ENCODE measurements around the gene BABAM2.
"Not testable (repeated sequence)": the region's sequence is repeated elsewhere in the genome, so short reads cannot be mapped to it uniquely, and the experiment has no call there.

Gene BABAM2

DNA sequence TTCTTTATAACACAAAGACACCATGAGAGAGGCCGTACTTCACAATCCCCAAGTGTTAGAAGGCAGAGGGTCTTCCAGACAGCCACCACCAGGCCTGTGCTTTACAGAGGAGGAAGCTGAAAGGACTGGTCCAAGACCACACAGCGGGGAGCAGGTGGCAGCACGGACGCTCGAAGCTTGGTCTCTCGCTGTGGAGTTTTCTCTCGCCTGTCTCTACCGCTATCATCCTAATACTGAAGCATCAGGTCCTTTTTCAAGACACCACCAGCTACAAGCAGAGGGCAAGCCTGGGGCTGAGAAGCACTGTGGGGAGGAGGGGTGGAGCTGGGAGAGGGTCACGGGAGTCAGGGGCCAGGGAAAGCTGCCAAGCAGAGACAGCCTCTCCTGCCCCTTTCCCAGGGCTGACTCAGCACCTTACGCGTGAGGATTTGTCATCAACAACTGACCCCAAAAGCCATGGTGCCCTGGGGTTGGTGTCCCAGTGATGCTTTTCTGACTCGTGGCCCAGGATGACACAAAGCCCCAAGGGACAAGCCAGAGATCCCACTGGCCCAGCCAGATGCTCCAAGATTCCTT lies 470.3 kb downstream of the BABAM2 start:
- DNase-seq (ENCODE audit: low spot score) = no peak

DNA sequence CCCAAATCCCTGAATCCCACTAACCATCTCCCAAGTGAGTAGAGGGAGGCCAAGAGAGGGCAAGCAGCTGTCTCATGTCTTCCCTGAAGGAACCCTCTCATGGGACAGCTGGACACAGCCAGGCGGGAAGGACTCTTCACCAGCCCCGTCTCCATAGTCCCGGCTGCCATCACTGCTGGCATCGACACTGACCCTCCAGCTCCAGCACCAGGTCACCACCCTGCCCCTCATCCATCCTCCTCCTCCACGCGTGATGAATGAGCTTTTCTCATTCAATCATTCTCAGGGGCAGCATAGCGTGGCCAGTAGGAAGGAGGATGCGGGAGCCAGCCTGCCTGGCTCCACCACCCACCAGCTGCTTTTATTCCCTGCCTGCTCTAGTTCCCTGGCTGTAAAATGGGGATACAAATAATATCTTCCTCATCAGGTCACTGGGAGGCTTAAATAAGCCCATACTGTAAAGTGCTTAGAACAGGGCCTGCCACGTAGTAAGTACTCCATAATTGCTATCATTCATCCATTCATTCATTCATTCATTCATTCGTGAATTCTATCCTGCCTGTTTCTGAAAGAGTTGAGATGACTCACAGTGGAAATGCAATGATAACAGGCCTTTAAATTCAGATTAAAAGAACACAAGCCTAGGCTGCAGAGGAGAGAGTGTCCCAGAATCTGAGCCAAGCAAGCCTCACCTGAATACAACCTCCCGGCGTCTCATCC lies 471.6 kb downstream of the BABAM2 start:
- DNase-seq (ENCODE audit: low spot score) = no peak

DNA sequence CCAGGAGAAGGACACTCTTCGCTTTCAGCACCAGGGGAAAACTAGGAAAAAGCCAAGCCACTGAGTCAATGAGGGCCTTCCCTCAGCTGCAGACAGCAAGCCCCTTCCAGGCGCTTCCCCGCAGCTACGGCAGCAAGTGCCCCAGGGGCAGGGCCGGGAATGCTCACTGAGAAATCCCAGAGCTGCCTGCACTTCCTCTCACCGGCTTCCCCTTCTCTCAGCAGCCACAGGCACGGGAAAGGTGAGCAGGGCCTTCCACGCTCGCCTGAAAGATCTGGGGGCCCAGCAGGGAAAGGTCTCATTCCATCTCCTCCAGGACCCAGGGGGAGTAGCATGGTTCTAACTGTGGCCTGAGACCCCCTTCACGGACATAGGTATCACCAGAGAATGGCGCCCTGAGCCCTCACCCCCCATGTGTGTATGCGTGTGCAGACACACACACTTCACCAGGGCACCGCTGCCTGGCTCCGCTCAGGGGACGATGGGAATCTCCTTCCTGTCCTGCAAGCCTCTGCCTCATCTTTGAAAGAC lies 472.5 kb downstream of the BABAM2 start:
- DNase-seq (ENCODE audit: low spot score) = no peak

DNA sequence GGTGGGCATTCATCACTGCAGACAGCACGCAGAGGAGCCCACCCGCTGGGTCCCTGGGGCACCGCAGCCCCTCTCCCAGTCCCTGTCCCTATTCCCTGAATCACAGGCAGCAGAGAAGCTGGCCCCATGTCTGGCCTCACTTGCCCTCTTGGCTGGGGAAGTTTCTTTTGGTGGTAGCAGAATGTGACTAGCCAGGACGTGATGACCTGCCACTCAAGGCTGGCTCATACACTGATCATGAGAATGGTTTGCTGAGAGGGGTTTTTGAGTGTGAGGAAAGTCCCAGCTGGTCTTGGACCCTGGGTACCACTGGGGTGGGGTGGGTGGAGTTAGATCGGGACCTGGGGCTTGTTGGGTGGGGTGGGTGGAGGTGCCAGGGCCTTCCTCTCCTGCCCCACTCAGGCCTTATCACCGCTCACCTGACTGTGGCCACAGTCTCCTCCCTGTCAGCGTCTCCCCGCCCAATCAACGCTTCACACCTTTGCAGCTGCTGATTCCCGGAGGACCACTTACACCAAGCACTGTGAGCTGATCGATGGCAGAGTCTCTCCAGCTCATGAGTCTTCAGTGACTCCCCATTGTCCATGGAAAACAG lies 473.3 kb downstream of the BABAM2 start:
- no peak for DNase-seq (ENCODE audit: low spot score)

DNA sequence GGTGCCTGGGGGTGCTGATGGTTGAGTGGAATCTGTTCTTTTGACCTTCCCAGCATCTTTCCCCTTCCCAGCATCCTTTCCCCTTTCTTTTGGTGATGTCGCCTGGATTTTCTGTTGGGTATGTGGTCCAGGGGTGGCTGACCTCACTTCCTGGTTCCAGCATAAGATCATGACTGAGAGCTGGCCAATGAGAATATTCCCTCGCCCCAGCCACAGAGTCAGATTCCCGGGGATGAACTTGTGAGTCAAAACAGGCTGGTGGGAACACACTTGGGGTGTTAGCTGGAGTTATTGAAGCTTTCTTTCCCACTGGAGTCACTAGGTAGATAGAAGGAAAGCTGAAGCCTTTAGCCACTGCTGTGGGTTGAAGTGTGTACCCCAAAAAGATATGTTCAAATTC lies 474.1 kb downstream of the BABAM2 start:
- no peak for DNase-seq (ENCODE audit: low spot score)

DNA sequence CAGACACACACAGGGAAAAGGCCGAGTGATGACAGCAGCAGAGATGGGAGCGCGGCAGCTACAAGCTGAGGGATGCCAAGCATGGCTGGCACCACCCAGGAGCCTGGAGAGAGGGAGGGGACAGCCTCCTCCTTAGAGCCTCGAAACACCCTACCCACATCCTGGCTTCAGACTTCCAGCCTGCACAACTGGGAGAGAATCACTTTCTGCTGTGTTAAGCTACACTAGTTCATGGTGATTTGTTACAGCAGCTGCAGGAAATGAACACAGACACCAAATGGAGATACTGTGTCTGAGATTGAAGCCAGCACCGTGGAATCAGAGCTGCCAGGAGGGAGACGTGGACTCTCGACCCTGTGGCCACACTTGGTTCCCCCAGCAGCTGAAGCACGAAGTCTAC lies 474.6 kb downstream of the BABAM2 start:
- no peak for DNase-seq (ENCODE audit: low spot score)

DNA sequence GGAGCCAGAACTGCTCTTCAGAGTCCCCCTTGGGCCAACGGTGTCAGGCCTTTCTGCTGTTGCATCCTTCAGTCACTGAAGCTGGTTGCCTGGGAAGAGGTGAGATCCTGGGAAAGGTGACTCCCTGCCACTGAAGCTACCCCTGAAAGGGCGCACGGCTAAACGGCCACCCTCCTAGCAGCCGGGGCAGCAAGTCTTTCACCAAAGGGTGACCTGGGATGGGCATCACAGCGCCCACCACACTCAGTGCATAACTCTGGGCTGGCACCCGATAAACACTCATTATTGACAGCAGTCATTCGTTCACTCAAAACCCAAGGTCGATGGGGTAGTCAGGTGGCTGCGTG lies 475.6 kb downstream of the BABAM2 start:
- DNase-seq (ENCODE audit: low spot score) = no peak

DNA sequence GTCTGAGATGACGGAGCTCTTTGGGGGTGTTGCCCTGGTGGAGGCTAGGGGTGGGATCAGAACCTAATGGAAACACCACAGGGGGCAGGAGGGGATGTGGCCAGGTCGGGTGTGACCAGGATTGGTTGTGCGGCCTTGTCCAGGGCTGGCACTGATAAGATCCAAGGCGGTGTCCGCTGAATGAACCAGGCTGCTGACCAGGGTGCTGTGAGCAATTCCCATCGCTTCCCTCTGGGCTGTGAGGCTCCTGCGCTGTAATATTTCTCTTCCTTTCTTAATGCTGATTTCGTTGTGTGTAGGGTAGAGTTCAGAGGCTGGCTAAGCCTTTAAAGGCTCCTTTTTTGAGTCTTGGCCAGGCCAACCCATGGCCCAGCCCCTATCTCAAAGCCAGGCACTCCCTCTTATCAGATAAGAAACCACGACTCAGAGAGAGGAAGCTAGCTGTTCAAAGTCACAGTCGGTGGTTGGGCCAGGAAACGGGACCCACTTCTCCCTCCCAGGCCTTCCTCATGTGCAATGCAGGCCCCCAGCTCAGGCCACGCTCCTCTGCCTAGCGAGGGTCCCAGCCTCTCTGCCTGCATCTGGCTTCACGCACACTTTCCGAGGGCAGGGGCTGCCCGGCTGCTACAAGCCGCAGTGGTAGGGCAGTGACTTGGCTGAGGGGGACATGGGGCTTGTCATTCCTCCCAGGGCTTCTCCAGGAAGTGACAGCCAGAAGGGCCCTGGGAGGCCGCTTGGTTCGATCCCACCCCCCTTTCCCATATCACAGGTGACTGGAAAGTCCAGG lies 476.2 kb downstream of the BABAM2 start:
- DNase-seq (ENCODE audit: low spot score) = peak; percentile 76

DNA sequence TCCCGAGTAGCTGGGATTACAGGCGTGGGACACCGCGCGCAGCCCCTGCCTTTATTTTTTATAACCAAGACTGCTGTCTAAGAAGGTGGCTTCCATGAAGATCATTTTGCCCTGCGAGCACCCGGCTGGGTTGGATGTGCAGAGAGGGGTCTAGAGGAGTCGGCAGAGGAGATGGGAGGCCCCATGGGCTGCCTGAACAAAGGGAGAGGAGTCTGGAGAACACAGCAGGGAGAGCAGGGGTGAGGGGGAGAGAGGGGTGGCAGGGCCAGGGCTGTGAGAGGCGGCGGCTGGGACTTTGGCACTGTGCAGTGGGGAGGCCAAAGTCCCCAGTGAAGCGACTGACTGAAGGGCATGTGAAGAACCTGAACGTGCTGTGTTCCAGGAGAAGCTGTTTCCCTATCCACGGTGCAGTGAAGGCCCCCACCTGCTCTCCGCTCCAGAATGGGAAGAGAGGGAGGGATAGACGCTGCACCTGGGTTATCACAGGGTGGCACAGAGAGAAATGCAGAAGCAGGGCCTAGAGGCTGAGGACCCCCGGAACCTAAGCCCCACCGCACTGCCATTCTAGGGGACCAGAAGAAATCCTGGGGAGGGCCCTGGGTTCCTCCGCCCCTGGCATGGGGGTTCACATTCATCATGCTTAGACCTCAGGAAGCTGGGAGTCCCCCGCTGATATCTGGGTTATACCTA lies 477.3 kb downstream of the BABAM2 start:
- no peak for DNase-seq (ENCODE audit: low spot score)

DNA sequence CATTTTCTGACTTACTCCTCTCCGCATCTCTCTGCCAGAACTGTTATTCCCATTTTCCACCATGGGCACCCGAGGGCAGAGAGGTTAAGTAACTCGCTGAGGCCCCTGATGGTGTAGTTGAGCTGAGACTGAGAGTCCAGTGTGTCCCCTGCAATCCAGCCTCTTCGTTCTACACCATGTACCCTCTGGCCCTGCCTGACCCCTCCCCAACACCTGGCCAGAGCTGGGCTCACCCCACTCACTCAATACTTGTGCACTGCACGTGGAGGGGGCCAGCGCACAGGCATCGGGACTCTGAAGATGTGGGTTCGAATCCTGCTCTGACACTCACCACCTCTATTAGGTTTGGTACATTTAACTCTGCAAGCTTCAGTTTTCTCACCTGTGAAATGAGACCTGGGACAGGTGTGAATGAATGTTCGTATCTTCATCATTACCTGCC lies 477.8 kb downstream of the BABAM2 start:
- DNase-seq (ENCODE audit: low spot score) = no peak

DNA sequence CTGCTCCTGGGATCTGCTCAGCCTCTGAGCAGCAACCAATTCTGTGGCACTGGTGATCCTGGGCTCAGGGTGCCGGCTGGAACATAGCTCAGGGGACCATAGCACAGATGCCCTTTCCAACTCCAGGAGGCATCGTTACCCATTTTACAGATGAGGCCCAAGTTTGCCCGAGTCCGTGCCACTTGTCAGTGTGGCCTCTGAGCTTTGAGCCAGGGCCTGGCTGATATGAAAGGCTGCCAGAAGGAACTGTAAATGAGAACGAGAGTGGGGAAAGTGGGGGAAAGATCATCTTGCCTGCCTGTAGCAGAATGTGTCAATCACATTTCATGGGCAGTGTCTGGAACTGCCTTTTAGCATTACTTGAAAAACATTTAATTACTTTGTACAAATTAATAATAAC lies 478.8 kb downstream of the BABAM2 start:
- no peak for DNase-seq (ENCODE audit: low spot score)

DNA sequence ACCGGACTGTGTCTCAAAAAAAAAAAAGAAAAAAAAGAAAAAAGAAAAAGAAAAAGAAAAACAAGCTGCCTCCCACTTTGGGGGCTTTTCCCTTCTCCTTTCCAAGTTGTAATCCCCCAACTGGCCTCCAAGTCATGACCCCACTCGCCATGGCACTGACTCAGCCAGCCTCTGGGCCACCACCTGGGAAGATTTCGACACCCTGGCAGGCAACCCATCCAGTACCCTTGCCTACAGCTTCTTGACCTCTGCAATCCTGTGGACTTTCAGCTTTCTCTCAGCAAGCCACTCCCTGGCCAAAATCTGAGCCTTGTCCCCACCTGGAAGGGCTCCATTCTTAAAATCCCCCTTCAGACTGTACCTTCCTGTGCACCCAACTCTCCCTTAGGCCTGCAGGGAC lies 479.8 kb downstream of the BABAM2 start:
- no peak for DNase-seq (ENCODE audit: low spot score)

DNA sequence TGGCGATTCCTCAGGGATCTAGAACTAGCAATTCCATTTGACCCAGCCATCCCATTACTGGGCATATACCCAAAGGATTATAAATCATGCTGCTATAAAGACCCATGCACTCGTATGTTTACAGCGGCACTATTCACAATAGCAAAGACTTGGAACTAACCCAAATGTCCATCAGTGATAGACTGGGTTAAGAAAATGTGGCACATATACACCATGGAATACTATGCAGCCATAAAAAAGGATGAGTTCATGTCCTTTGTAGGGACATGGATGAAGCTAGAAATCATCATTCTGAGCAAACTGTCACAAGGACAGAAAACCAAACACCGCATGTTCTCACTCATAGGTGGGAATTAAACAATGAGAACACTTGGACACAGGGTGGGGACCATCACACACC lies 481.2 kb downstream of the BABAM2 start:
- DNase-seq (ENCODE audit: low spot score) = not testable (repeated sequence)

DNA sequence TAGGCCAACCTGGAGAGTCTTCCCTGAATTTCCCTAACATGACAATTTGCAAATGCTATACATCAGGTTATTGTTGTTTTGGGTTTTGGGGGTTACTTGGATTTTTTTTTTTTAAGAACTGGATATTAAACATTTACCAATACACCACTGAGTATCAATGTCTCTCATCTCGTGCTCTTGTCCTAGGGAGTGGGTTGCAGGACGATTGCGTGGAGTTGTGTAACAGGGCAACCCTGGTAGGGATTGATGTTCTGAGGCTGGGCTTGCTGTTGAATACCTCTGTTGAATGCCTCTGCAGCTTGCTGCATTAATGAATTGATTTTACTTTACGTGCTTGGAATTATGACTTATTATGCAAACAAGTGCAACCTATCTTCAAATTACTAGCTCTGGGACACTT lies 483.3 kb downstream of the BABAM2 start:
- DNase-seq (ENCODE audit: low spot score) = no peak

DNA sequence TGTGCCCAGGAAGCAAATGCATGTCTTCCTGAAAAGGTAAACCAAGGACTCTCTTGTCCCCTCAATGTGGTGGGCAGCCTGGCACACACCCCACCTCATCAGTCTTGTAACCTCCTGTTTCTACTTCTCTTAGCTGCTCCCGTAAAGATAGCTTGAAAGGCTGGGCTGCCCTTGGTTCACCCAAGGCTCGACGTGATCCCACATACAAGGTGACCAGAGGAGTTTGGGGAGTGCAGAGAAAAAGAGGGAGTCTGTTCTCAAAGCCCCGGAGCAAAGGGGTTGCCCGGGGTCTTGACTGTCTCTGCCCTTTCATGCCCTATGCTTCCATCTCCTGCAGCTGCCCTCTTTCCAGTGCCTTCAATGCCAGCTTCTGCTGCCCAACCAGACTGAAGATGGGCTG lies 483.8 kb downstream of the BABAM2 start:
- no peak for DNase-seq (ENCODE audit: low spot score)

DNA sequence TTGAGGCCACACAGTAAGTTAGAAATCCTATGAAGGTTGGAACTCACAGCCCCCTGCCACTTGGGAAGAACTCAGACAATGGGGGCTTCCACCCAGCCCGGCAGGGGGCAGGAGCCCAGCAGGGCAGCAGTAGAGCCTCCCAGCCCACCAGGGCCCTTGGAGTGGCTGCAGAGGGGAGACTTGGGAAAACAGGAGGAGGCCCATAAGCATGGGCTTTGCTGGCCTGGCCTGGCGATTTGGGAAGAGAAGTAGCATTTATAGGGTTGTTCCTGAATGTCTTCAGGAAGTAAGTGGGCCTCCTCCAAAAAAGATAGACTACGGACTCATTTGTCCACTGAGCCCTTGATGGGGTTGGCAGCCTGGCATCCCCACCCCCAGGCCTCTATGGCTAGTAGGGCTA lies 484.7 kb downstream of the BABAM2 start:
- no peak for DNase-seq (ENCODE audit: low spot score)

DNA sequence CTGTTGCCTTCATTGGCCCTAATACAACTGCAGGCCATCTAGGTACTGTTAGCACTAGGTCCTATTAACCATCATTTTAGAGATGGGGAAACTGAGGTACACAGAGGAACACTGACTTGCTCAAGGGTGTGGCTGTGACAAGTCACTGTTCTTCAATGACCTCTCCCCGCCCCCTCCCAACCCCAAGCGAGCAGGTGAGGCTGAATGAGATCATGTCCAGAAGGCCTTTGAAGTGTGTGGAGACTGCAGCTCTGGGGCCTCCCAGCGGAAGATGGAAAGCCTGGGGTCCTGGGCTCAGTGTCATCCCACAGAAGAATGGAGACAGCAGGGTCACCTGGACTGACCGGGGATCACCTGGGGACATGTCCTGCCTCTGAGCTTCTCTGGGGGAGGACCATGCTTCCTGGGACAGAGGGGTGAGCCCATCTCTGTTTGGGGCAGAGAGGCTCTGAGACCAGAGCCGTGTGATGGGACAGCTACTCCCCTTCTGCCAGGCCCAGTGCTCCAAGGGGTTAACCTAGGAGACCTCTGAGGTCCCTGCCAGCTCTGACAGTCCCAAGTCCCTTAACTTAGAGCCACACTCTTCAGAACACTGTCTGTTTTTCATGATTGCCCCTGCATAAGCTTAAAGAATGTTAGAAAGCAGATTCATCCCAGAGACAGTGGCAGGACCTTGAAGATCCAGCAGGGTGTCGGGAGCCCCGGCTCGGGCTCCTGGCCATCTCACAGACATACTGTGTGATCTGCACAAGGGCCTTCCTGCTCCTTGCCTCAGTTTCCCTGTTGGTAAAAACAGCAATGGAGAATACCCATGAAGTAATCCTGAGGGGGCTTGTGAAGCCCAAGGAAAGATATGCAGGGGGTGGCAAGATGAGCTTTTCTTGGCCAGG lies 485.5 kb downstream of the BABAM2 start:
- DNase-seq (ENCODE audit: low spot score) = no peak

DNA sequence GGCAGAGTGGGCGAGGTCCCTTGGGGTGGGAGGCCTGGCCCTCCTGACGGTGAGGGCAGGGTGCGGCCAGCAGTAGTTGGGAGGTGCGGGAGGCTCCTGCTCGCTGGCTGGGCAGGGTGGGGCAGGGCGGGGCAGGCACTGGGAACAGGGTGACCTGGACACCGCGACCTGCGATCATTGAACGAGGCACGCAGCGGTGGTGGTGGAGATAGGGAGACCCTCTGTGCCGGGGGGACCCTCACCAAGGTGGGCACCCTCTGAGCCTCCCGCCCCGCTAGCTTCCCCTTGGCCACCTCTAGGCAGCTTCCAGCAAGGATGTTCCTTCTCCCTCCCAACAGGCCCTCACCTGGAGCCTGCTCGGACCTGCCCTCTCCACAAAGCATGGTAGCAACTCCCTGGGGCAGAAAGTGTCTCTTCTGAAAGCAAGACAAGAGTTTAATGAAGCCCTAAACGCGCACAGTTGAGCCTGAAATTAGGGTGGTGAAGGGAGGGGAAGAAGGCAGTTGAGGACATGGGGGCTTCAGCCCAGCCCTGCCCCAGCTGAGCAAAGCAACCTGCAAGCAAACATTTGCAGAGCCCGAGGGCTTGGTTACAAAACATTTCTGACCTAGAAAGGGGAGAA lies 486.8 kb downstream of the BABAM2 start:
- DNase-seq (ENCODE audit: low spot score) = no peak

DNA sequence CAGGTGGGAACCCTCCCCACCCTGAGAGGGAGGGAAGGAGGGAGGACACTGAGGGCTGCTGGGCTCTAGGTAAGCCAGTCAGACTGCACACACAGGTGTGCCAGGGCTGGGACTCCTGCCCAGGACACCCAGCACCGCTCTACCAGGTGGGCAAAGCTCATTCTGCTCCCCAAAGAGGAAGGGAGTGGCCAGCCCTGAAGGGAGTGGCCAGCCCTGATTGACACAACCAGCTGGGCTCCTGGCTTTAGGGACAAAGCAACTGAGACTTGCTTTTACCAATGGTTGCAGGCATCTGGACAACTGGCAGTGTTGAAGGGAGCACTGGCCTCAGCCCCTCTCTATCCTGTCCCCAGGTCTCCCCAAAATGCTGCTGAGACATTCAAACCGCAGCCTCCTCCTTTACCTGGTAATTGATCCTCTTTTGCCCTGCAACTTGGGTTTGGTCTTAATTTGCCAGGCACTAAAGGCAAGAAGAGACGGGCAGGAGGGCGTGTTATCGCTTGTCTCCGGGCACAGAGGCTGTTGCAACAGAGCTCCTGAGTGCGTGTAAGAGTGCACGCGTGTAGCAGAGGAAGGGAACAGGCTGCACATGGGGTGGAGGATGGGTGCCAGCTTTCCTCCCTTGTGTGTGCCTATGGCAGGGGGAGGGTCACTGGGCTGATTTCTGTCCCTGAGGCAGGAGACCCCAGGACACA lies 487.6 kb downstream of the BABAM2 start:
- DNase-seq (ENCODE audit: low spot score) = no peak

Measured in activated CD4-positive, alpha-beta T cell treated with anti-CD3 and anti-CD28 coated beads, Interleukin-2, Interleukin-4, amounts not matched to agents 100 ng/mL and 50 ng/mL, durations not matched to agents 16 hours and 8 hours (primary cell).